ENCODE data around the gene TPX2.
"Not testable (repeated sequence)": the region's sequence is repeated elsewhere in the genome, so short reads cannot be mapped to it uniquely, and the experiment has no call there.

TPX2 gene

GRCh38 chr20:31723319-31724078 is 15.6 kb upstream of the TPX2 start:
- H3K27ac Mint-ChIP-seq: peak overlapping the region; percentile 95
- H3K4me3 Mint-ChIP-seq: peak overlapping the region; percentile 96
- H3K36me3 Mint-ChIP-seq: peaks cover 28% of the 10 kb centered on the region
- H3K27me3 Mint-ChIP-seq: no peaks in the 10 kb centered on the region
- no peaks in the 10 kb centered on the region for H3K9me3 Mint-ChIP-seq (ENCODE audit: low read depth)
- H3K4me1 Mint-ChIP-seq (ENCODE audit: low read depth): peaks cover 12% of the 10 kb centered on the region

GRCh38 chr20:31731321-31731717 is 7.8 kb upstream of the TPX2 start:
- H3K9me3 Mint-ChIP-seq (ENCODE audit: low read depth): no peaks in the 10 kb centered on the region
- no peak overlapping the region for H3K4me3 Mint-ChIP-seq
- H3K27me3 Mint-ChIP-seq: no peaks in the 10 kb centered on the region
- no peak overlapping the region for H3K27ac Mint-ChIP-seq
- H3K36me3 Mint-ChIP-seq: no peaks in the 10 kb centered on the region
- H3K4me1 Mint-ChIP-seq (ENCODE audit: low read depth): no peaks in the 10 kb centered on the region

- Mint-ChIP-seq H3K27me3 (no peaks in the 10 kb centered on the region), H3K27ac (no peak overlapping the region), H3K4me1 (ENCODE audit: low read depth) (no peaks in the 10 kb centered on the region), H3K36me3 (no peaks in the 10 kb centered on the region), H3K9me3 (ENCODE audit: low read depth) (no peaks in the 10 kb centered on the region), H3K4me3 (no peak overlapping the region)
These were observed 474 bp downstream of the TPX2 start for GRCh38 chr20:31739550-31739977.

- Mint-ChIP-seq H3K4me3 (no peak overlapping the region), H3K36me3 (no peaks in the 10 kb centered on the region), H3K27ac (no peak overlapping the region), H3K27me3 (no peaks in the 10 kb centered on the region), H3K9me3 (ENCODE audit: low read depth) (no peaks in the 10 kb centered on the region), H3K4me1 (ENCODE audit: low read depth) (no peaks in the 10 kb centered on the region)
These were observed 1.1 kb downstream of the TPX2 start for GRCh38 chr20:31740208-31740607.

GRCh38 chr20:31740656-31741323 is 1.7 kb downstream of the TPX2 start:
- Mint-ChIP-seq H3K9me3 (ENCODE audit: low read depth) (no peaks in the 10 kb centered on the region), H3K27ac (no peak overlapping the region), H3K4me3 (no peak overlapping the region), H3K4me1 (ENCODE audit: low read depth) (no peaks in the 10 kb centered on the region), H3K27me3 (no peaks in the 10 kb centered on the region), H3K36me3 (no peaks in the 10 kb centered on the region)

GRCh38 chr20:31746068-31746878 is 7.2 kb downstream of the TPX2 start:
- H3K27ac Mint-ChIP-seq: no peak overlapping the region
- H3K27me3 Mint-ChIP-seq: no peaks in the 10 kb centered on the region
- H3K4me1 Mint-ChIP-seq (ENCODE audit: low read depth): peaks cover 2% of the 10 kb centered on the region
- no peaks in the 10 kb centered on the region for H3K36me3 Mint-ChIP-seq
- no peaks in the 10 kb centered on the region for H3K9me3 Mint-ChIP-seq (ENCODE audit: low read depth)
- H3K4me3 Mint-ChIP-seq: no peak overlapping the region

GRCh38 chr20:31747028-31747427 is 7.9 kb downstream of the TPX2 start:
- H3K4me3 Mint-ChIP-seq; H3K36me3 Mint-ChIP-seq; H3K9me3 Mint-ChIP-seq (ENCODE audit: low read depth); H3K27me3 Mint-ChIP-seq; H3K4me1 Mint-ChIP-seq (ENCODE audit: low read depth); H3K27ac Mint-ChIP-seq: not testable (repeated sequence)

- Mint-ChIP-seq H3K27ac (no peak overlapping the region), H3K4me1 (ENCODE audit: low read depth) (peaks cover 2% of the 10 kb centered on the region), H3K9me3 (ENCODE audit: low read depth) (no peaks in the 10 kb centered on the region), H3K27me3 (no peaks in the 10 kb centered on the region), H3K4me3 (no peak overlapping the region), H3K36me3 (no peaks in the 10 kb centered on the region)
These were observed 8.6 kb downstream of the TPX2 start for GRCh38 chr20:31747640-31748039.

GRCh38 chr20:31749223-31749622 is 10.1 kb downstream of the TPX2 start:
- no peak overlapping the region for H3K27ac Mint-ChIP-seq
- peaks cover 2% of the 10 kb centered on the region for H3K4me1 Mint-ChIP-seq (ENCODE audit: low read depth)
- H3K4me3 Mint-ChIP-seq: no peak overlapping the region
- no peaks in the 10 kb centered on the region for H3K9me3 Mint-ChIP-seq (ENCODE audit: low read depth)
- no peaks in the 10 kb centered on the region for H3K36me3 Mint-ChIP-seq
- H3K27me3 Mint-ChIP-seq: no peaks in the 10 kb centered on the region

- Mint-ChIP-seq H3K9me3 (ENCODE audit: low read depth) (no peaks in the 10 kb centered on the region), H3K27me3 (no peaks in the 10 kb centered on the region), H3K27ac (no peak overlapping the region), H3K4me3 (no peak overlapping the region), H3K36me3 (no peaks in the 10 kb centered on the region), H3K4me1 (ENCODE audit: low read depth) (peaks cover 2% of the 10 kb centered on the region)
These were observed 12.0 kb downstream of the TPX2 start for GRCh38 chr20:31751126-31751525.

GRCh38 chr20:31757254-31757653 is 18.2 kb downstream of the TPX2 start:
- H3K4me1 Mint-ChIP-seq (ENCODE audit: low read depth): no peaks in the 10 kb centered on the region
- no peaks in the 10 kb centered on the region for H3K27me3 Mint-ChIP-seq
- no peak overlapping the region for H3K27ac Mint-ChIP-seq
- H3K4me3 Mint-ChIP-seq: no peak overlapping the region
- H3K36me3 Mint-ChIP-seq: no peaks in the 10 kb centered on the region
- no peaks in the 10 kb centered on the region for H3K9me3 Mint-ChIP-seq (ENCODE audit: low read depth)

- no peaks in the 10 kb centered on the region for H3K9me3 Mint-ChIP-seq (ENCODE audit: low read depth)
- H3K4me1 Mint-ChIP-seq (ENCODE audit: low read depth): no peaks in the 10 kb centered on the region
- H3K27me3 Mint-ChIP-seq: no peaks in the 10 kb centered on the region
- H3K27ac Mint-ChIP-seq: no peak overlapping the region
- no peak overlapping the region for H3K4me3 Mint-ChIP-seq
- no peaks in the 10 kb centered on the region for H3K36me3 Mint-ChIP-seq
These were observed 19.4 kb downstream of the TPX2 start for GRCh38 chr20:31758521-31758920.

GRCh38 chr20:31758991-31759390 is 19.9 kb downstream of the TPX2 start:
- H3K9me3 Mint-ChIP-seq (ENCODE audit: low read depth): no peaks in the 10 kb centered on the region
- no peaks in the 10 kb centered on the region for H3K27me3 Mint-ChIP-seq
- H3K27ac Mint-ChIP-seq: no peak overlapping the region
- no peaks in the 10 kb centered on the region for H3K4me1 Mint-ChIP-seq (ENCODE audit: low read depth)
- no peak overlapping the region for H3K4me3 Mint-ChIP-seq
- H3K36me3 Mint-ChIP-seq: no peaks in the 10 kb centered on the region

- no peaks in the 10 kb centered on the region for H3K36me3 Mint-ChIP-seq
- no peak overlapping the region for H3K4me3 Mint-ChIP-seq
- no peaks in the 10 kb centered on the region for H3K4me1 Mint-ChIP-seq (ENCODE audit: low read depth)
- no peaks in the 10 kb centered on the region for H3K27me3 Mint-ChIP-seq
- no peaks in the 10 kb centered on the region for H3K9me3 Mint-ChIP-seq (ENCODE audit: low read depth)
- H3K27ac Mint-ChIP-seq: no peak overlapping the region
These were observed 20.9 kb downstream of the TPX2 start for GRCh38 chr20:31759836-31760518.
